NCI-H774 (cell line): Measurements from ENCODE around the gene CD48.

Source experiments
- DNase-seq: peaks from one replicate; lab custom pipeline; 2025; lab: John Stamatoyannopoulos, UW

CD48 gene

DNA sequence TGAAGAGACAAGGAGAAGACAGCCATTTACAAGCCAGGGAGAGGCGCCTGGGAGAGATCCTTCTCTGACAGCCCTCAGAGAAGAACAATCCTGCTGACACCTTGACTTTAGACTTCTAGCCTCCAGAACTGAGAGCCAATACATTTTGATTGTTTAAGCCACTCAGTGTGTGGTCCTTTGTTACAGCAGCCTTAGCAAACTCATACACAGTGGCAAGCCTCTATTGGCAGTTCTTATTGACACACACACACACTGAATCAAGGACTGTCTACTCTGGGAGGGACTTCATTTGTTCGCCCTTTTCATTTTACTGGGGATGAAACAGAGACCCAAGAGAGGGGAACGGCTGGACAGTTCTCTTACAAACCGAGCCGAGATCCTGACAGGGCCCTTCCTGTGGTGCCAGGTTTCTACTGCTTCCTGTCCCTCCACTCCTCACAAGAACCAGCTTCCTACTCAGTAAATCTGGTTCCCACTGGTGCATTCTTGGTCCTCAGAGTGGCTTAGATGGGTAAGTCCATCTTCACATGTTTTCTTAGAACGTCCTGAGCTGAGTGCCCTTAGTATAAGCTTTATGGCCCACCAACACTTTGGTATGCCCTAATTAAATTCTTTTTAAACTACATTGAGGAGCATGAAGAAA, 79.5 kb downstream of the CD48 start:
- no peak for DNase-seq

DNA sequence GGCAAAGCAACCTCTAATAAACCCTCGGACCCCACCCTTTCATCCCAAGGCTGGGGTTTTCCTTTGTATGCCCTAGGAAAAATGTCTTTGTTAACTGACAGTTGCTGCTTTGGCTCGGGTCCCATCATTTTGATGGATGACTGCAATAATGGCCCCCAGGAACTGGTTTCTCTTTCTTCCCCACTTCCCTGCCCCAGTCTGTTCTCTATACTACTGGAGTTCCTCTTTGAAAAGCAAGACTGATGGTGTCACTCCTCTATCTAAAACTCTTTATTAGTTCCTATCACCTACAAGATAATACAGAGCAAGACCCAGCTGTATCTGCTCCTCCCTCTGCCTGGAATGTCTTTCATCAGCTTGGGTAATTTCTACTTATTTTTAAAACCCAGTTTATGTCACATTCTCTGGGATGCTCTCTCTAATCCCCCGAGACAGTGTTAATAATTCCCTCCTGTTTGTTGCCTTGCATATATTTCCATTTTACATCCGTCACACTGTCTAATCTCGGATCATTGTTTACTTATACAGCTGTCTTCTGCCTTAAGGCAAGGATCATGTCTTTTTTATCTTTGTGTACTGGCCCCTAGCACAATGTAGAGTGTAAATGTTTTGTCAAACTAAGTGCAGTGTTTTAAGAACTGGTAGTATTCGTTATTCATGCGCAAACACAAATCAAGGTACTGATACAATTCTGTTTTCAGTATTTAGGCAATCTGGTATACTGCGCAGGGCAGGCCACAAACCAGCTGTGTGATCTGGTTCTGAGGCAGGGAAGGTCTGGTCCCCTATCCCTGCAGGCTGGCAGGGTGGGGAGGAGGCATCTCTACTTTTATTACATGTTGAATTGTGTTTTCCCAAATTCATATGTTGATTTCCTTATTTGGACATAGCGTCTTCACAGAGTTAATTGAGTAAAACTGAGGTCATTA, 80.8 kb downstream of the CD48 start:
- no peak for DNase-seq

GRCh38 chr1:160629286-160630210, 82.1 kb downstream of the CD48 start:
- no peak for DNase-seq

- DNase-seq: no peak
Measured at GRCh38 chr1:160628799-160629263, 82.8 kb downstream of the CD48 start.
